ENCODE results near the gene ANKRD16.
"Not testable (repeated sequence)": the region's sequence is repeated elsewhere in the genome, so short reads cannot be mapped to it uniquely, and the experiment has no call there.

Gene ANKRD16

DNA sequence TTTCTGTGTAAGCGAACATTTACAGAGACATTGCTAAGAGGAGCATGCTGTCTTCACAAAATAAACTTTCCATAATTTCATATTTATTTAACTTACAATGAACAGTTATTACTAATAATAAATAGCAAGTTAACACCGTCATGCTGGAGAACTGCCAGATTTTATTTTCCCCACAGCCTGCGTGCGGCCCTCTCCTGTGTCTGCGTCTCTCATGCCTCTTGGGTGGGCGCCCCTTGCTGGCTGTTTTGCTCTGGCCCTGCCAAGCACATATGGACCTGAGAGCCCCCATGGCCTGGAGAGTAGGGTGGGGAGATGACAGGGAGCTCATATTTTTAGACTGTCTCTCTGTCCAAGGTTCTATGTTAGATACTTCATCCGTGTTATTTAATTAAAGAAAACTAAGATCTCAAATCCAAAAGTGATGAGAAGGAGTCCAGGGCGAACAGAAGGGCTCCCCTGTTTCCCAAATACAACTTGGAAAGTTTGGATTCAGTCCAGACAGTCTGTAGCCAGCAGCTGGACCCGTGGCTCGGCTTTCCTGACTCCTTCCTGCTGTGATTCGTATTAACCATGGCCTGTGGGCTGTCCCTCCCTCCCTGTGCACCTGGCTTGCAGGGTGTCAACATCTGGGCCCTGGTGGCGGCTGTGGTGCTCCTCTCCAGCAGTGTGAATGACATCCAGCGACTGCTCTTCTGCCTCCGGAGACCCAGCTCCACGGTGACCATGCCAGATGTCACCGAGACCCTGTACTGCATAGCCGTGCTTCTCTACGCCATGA lies 20.8 kb upstream of the ANKRD16 start:
- TF ChIP-seq, protein P1, sequence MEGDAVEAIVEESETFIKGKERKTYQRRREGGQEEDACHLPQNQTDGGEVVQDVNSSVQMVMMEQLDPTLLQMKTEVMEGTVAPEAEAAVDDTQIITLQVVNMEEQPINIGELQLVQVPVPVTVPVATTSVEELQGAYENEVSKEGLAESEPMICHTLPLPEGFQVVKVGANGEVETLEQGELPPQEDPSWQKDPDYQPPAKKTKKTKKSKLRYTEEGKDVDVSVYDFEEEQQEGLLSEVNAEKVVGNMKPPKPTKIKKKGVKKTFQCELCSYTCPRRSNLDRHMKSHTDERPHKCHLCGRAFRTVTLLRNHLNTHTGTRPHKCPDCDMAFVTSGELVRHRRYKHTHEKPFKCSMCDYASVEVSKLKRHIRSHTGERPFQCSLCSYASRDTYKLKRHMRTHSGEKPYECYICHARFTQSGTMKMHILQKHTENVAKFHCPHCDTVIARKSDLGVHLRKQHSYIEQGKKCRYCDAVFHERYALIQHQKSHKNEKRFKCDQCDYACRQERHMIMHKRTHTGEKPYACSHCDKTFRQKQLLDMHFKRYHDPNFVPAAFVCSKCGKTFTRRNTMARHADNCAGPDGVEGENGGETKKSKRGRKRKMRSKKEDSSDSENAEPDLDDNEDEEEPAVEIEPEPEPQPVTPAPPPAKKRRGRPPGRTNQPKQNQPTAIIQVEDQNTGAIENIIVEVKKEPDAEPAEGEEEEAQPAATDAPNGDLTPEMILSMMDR (IDR thresholded peaks at IDR 0.05; ENCODE audit: low read depth, low read length) = no peak
- TF ChIP-seq MYC (IDR thresholded peaks at IDR 0.05; ENCODE audit: low read depth, low read length) (no peak), POLR2A (IDR thresholded peaks at IDR 0.05; ENCODE audit: extremely low read depth, insufficient read length) (no peak)
- TF ChIP-seq, protein P2, sequence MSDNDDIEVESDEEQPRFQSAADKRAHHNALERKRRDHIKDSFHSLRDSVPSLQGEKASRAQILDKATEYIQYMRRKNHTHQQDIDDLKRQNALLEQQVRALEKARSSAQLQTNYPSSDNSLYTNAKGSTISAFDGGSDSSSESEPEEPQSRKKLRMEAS (IDR thresholded peaks at IDR 0.05; ENCODE audit: low read depth, low read length) = no peak
- H3K4me3 ChIP-seq (ENCODE audit: low read depth, low read length) = no peak overlapping the region
- DNase-seq (ENCODE audit: low read depth) = no peak

DNA sequence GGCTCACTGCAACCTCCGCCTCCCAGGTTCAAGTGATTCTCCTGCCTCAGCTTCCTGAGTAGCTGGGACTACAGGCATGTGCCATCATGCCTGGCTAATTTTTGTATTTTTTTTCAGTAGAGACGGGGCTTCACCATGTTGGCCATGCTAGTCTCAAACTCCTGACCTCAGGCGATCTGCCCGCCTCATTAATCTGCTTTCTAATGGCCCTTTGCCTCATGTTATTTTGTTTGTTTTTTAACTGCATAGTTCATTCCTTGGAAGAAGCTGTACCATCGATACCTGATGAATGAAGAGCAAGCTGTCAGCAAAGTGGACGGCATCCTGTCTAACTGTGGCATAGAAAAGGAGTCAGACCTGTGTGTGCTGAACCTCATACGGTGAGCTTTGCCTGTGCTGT lies 19.0 kb upstream of the ANKRD16 start:
- not testable (repeated sequence) for DNase-seq (ENCODE audit: low read depth); H3K4me3 ChIP-seq (ENCODE audit: low read depth, low read length)

DNA sequence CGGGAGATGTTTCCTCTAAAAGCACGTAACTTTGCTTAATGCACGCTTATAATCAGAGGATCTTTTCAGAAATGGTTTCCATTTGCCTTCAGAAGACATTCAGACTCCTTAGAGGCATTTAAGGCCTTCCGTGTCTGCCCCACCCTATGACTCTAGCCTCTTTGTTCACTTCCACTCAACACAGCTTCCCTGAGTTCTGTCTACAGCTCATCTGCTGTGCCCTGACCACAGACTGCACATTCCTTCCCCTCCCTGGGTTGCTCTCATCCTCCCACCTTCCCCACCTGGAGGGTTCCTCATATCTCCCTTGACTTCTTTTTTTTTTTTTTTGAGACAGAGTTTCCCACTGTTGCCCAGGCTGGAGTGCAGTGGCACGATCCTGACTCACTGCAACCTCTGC lies 17.0 kb upstream of the ANKRD16 start:
- TF ChIP-seq, protein P2 (IDR thresholded peaks at IDR 0.05; ENCODE audit: low read depth, low read length) = no peak
- TF ChIP-seq, protein P1 (IDR thresholded peaks at IDR 0.05; ENCODE audit: low read depth, low read length) = no peak
- no peak for TF ChIP-seq POLR2A (IDR thresholded peaks at IDR 0.05; ENCODE audit: extremely low read depth, insufficient read length)
- TF ChIP-seq MYC (IDR thresholded peaks at IDR 0.05; ENCODE audit: low read depth, low read length) = no peak
- DNase-seq (ENCODE audit: low read depth) = peak; percentile 8
- H3K4me3 ChIP-seq (ENCODE audit: low read depth, low read length) = no peak overlapping the region

DNA sequence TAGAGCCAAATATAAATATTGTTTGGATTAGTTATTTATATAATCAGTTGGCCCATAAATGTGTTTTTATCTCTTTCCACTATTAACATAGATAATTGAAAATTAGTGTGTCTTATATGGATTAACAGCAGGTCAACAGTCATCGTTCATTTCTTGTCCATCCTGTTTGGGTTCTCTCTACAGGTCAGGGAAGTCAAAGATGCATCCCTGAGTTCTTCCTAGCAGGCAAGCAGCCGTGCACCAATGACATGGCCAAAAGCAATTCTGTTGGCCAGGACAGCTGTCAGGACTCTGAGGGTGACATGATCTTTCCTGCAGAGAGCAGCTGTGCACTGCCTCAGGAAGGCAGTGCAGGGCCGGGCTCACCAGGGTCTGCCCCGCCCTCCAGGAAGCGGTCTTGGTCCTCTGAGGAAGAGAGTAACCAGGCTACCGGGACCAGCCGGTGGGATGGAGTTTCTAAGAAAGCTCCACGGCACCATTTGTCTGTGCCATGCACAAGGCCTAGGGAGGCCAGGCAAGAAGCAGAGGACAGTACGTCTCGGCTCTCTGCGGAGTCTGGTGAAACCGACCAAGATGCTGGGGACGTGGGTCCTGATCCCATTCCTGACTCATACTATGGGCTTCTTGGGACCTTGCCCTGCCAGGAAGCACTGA lies 16.3 kb upstream of the ANKRD16 start:
- TF ChIP-seq, protein P1 (IDR thresholded peaks at IDR 0.05; ENCODE audit: low read depth, low read length) = no peak
- no peak for TF ChIP-seq POLR2A (IDR thresholded peaks at IDR 0.05; ENCODE audit: extremely low read depth, insufficient read length)
- no peak for TF ChIP-seq MYC (IDR thresholded peaks at IDR 0.05; ENCODE audit: low read depth, low read length)
- TF ChIP-seq, protein P2 (IDR thresholded peaks at IDR 0.05; ENCODE audit: low read depth, low read length) = no peak
- no peak for DNase-seq (ENCODE audit: low read depth)
- H3K4me3 ChIP-seq (ENCODE audit: low read depth, low read length) = no peak overlapping the region

DNA sequence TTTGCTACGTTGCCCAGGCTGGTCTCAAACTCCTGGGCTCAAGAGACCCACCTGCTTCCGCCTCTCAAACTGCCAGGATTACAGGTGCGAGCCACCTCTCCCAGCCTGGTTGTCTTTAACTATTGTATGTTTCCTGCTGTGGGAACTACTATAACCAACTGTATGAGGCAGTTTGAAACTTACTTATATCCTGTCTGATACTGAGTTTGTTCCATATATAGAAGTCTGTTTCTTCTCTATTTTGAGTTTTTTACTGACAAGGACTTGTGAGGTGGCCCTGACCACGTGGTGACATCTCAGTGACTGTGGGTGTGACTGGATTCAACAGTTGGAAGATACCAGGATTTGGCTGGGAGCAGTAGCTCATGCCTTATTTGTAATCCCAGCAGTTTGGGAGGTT lies 14.5 kb upstream of the ANKRD16 start:
- TF ChIP-seq MYC (IDR thresholded peaks at IDR 0.05; ENCODE audit: low read depth, low read length) = no peak
- TF ChIP-seq POLR2A (IDR thresholded peaks at IDR 0.05; ENCODE audit: extremely low read depth, insufficient read length) = no peak
- TF ChIP-seq, protein P2 (IDR thresholded peaks at IDR 0.05; ENCODE audit: low read depth, low read length) = no peak
- TF ChIP-seq, protein P1 (IDR thresholded peaks at IDR 0.05; ENCODE audit: low read depth, low read length) = no peak
- DNase-seq (ENCODE audit: low read depth) = no peak
- H3K4me3 ChIP-seq (ENCODE audit: low read depth, low read length) = no peak overlapping the region

DNA sequence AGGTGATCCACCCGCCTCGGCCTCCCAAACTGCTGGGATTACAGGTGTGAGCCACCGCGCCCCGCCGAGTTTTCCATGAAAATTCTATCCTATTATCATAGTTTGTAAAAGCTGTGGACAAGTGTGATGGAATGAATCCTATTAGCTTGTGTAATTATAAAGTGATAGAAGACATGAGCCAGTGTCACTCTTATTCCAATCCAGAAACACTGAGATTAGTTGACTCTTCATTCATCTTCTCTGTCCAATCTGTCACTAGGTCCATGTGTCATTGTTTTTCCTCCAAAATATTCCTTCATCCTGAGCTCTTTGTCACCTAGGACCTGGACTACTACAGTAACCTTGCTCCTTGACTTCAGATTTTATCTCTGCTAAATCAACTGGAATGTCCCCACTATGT lies 13.9 kb upstream of the ANKRD16 start:
- TF ChIP-seq MYC (IDR thresholded peaks at IDR 0.05; ENCODE audit: low read depth, low read length) = no peak
- H3K4me3 ChIP-seq (ENCODE audit: low read depth, low read length) = no peak overlapping the region
- DNase-seq (ENCODE audit: low read depth) = no peak
